Measurements from ENCODE around the gene CLTC. TPM values are rescaled to one million over a fixed set of nuclear protein-coding genes. Genes with fewer than 3 reads are reported as not detected.
A peak's percentile ranks its signal among the peaks of the same experiment; 100 is the strongest.

The CLTC gene
- total and polyA plus RNA-seq, 12 donors, result 42.5 to 196 (median 167) TPM

DNA sequence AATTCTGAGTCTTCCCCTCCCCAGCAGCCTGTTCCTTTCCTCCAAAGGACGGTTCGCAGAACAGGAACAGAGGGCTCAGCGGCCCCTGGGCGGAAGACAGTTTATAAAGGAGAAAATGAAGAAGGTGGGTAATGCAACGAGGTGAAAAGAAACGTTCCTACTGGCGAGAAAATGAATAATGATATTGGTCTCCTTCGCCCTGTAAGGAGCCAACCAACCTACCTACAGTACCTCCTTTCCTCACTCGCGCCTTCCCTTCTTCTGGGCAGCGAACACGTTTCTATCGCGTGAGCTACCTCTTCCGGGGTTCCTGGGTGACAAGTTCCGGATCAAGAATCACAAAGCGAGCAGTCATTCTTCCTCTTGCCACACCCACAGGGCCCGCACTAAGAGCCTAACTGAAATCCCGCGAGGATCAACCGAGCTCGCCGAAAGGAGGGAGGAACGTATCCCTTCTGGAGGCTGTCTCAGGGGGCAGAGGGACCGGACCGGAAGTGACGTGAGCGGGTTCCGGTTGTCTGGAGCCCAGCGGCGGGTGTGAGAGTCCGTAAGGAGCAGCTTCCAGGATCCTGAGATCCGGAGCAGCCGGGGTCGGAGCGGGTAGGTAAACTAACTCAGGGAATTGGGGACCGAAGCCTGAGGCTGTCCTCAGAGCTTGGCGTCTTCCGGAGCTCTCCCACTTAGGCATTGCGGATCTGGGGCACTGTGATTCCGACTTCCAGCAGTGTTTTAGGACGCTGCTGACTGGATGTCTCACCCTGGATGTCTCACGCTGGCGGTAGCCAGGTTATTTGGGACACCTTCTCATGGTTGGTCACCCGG, 87.7 kb downstream of the CLTC start, which contains the start of the genes PTRH2 and VMP1:
PTRH2 (minus strand) TSS at position 282 of the 822 bp plus-strand sequence. CDS start 9,452 bp downstream, outside the sequence.
VMP1 (plus strand) TSS at position 506 of the 822 bp plus-strand sequence. CDS start 23,793 bp downstream, outside the sequence.
- peak within 1 kb of the TSS; percentile 64 to 92 (median 90) for H3K27ac ChIP-seq
- DNase-seq (peak; percentile 96 to 99), ATAC-seq (peak; percentile 99 to 100 (median 99))
- no peaks in the 10 kb centered on the region for H3K9me3 ChIP-seq
- peaks cover 11 to 54% (median 43%) of the 10 kb centered on the region in 9 donors for H3K4me1 ChIP-seq
- no peaks in the 10 kb centered on the region for H3K27me3 ChIP-seq
- TF ChIP-seq, protein P1, sequence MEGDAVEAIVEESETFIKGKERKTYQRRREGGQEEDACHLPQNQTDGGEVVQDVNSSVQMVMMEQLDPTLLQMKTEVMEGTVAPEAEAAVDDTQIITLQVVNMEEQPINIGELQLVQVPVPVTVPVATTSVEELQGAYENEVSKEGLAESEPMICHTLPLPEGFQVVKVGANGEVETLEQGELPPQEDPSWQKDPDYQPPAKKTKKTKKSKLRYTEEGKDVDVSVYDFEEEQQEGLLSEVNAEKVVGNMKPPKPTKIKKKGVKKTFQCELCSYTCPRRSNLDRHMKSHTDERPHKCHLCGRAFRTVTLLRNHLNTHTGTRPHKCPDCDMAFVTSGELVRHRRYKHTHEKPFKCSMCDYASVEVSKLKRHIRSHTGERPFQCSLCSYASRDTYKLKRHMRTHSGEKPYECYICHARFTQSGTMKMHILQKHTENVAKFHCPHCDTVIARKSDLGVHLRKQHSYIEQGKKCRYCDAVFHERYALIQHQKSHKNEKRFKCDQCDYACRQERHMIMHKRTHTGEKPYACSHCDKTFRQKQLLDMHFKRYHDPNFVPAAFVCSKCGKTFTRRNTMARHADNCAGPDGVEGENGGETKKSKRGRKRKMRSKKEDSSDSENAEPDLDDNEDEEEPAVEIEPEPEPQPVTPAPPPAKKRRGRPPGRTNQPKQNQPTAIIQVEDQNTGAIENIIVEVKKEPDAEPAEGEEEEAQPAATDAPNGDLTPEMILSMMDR (IDR thresholded peaks at IDR 0.05), result no peak
- peak within 1 kb of the TSS; percentile 67 to 95 (median 72) for H3K4me3 ChIP-seq
- 0 to 1% methylated on average over 45 of the region's 45 CpGs for WGBS, 2 donors
- H3K36me3 ChIP-seq, result peaks cover 0 to 19% (median 0%) of the 10 kb centered on the region in 9 donors
- intact Hi-C loops (cut with DNase I), result loop anchor here in 1 of 10 donors (5.0 kb wide), 1 partner anchor 85 kb away; no protein-coding TSS in a partner anchor

DNA sequence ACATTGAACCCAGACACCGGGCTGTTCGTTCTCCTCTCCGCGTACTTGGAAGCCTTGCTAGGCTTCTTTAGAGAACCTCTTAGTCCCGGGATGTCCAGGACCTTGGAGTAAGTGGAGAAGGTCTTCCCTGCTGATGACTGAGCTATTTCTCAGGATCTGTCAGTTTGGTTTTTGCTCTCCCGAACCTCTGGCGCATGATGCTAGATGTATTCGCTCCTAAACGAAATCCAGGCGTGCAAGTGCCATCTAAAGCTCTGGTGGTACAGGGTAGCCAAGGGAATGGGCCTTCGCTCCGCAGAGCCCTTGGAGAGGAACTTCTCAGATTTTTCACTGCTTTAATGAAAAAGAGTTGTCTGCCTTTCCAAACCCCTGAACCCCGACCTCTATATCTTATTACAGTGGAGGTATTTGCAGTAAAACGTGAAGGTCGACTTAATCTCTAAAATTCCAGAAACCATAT, 88.3 kb downstream of the CLTC start:
- H3K27me3 ChIP-seq, result no peaks in the 10 kb centered on the region
- peaks cover 11 to 56% (median 41%) of the 10 kb centered on the region in 9 donors for H3K4me1 ChIP-seq
- H3K9me3 ChIP-seq, result no peaks in the 10 kb centered on the region
- intact Hi-C loops (cut with DNase I), result loop anchor here in 1 of 10 donors (5.0 kb wide), 1 partner anchor 86 kb away; no protein-coding TSS in a partner anchor
- peak overlapping the region; percentile 67 to 95 (median 72) for H3K4me3 ChIP-seq
- TF ChIP-seq, protein P1 (IDR thresholded peaks at IDR 0.05), result no peak
- peak in 6 of 8 donors; percentile 1 to 52 (median 26) for ATAC-seq
- peak overlapping the region; percentile 64 to 92 (median 90) for H3K27ac ChIP-seq
- WGBS, 2 donors, result 1% methylated on average over 15 of the region's 15 CpGs
- H3K36me3 ChIP-seq, result peaks cover 0 to 15% (median 0%) of the 10 kb centered on the region in 9 donors
- no peak for DNase-seq

DNA sequence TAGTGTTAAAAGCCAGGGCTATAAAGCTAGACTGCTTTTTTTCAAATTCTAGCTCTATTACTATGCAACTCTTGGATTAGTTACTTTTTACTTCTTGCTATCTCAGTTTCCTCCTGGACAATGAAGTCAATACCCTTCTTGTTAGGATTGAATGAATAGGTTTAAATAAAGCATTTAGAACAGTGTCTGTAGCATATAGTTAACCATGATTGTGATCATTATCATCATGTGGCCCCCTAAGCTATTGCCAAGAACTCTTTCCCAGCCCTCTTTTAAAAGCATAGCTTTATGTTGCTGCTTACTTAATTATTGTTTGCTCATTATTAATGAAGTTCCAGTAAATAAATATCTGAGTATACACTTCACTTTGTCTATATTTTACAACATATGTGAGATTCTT, 92.2 kb downstream of the CLTC start:
- no peaks in the 10 kb centered on the region for H3K9me3 ChIP-seq
- DNase-seq, result no peak
- no peak overlapping the region for H3K27ac ChIP-seq
- TF ChIP-seq, protein P1 (IDR thresholded peaks at IDR 0.05), result no peak
- H3K4me3 ChIP-seq, result no peak overlapping the region
- H3K4me1 ChIP-seq, result peaks cover 6 to 47% (median 35%) of the 10 kb centered on the region in 9 donors
- H3K36me3 ChIP-seq, result peaks cover 0 to under 1% (median 0%) of the 10 kb centered on the region in 9 donors
- no peak for ATAC-seq
- intact Hi-C loops (cut with DNase I), result no loop called here
- no peaks in the 10 kb centered on the region for H3K27me3 ChIP-seq

DNA sequence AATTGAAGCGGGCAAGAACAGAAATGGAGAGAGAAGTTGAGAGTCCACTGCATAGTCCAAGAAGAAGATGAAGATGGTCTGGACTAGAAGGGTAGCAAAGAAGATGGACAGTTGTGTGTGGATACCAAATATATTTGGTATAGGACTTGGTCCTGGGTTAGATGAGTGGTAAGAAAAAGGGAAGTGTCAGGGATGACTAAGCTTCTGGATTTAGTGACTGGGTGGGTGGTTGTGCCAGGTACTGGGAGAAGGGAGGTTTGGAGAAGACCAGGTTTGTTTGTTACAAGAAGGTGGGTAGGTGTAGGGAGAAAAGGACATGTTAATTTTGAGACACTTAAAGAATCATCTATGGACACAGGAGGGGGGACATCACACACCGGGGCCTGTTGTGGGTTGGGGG, 93.2 kb downstream of the CLTC start:
- Histone ChIP-seq H3K27ac (no peak overlapping the region), H3K36me3 (peaks cover 0 to 9% (median 0%) of the 10 kb centered on the region in 9 donors), H3K27me3 (no peaks in the 10 kb centered on the region), H3K4me1 (peaks cover 6 to 47% (median 35%) of the 10 kb centered on the region in 9 donors), H3K4me3 (no peak overlapping the region), H3K9me3 (no peaks in the 10 kb centered on the region)
- WGBS, 2 donors, result 100% methylated on average over 2 of the region's 2 CpGs
- intact Hi-C loops (cut with DNase I), result no loop called here
- TF ChIP-seq, protein P1 (IDR thresholded peaks at IDR 0.05), result no peak
- no peak for DNase-seq
- ATAC-seq, result no peak
